ENCODE results near the gene SOX15.

Gene SOX15

GRCh38 chr17:7613769-7614424 is 24.0 kb upstream of the SOX15 start:
- H3K4me3 ChIP-seq (ENCODE audit: low read depth, low read length): peak overlapping the region; percentile 88
- no peaks in the 10 kb centered on the region for H3K27me3 ChIP-seq (ENCODE audit: insufficient read depth, low read length)
- H3K4me1 ChIP-seq (ENCODE audit: control insufficient read depth in 1 of 2, insufficient read depth in 2 of 2, low read length in 2 of 2): peaks cover 8 to 9% of the 10 kb centered on the region in 2 experiments
- no peak overlapping the region for H3K23ac ChIP-seq (ENCODE audit: low read length)
- peak overlapping the region; percentile 62 for H2BK5ac ChIP-seq (ENCODE audit: low read depth, low read length, poor library complexity)
- peaks cover 0 to 3% of the 10 kb centered on the region in 2 experiments for H3K36me3 ChIP-seq (ENCODE audit: control insufficient read depth in 1 of 2, insufficient read depth in 2 of 2, low read length in 2 of 2)
- peak overlapping the region; percentile 77 for H3K9ac ChIP-seq (ENCODE audit: low read length)
- H3K14ac ChIP-seq (ENCODE audit: low read length): peak overlapping the region; percentile 85
- no peak overlapping the region for H2AFZ ChIP-seq (ENCODE audit: insufficient read depth, low read length, poor library complexity)
- H4K12ac ChIP-seq (ENCODE audit: low read depth, low read length): no peak overlapping the region
- peak overlapping the region; percentile 79 for H4K91ac ChIP-seq (ENCODE audit: low read depth, low read length)
- H2AK5ac ChIP-seq (ENCODE audit: low read length): no peak overlapping the region
- no peaks in the 10 kb centered on the region for H3K9me3 ChIP-seq (ENCODE audit: insufficient read depth, low read depth, low read length)
- H2BK12ac ChIP-seq (ENCODE audit: low read length): no peak overlapping the region
- peak overlapping the region; percentile 53 for H3K18ac ChIP-seq (ENCODE audit: low read length)
- DNase-seq: peak in 1 of 2 donors; percentile 44
- H3K79me1 ChIP-seq (ENCODE audit: low read length): peaks cover 7% of the 10 kb centered on the region
- peak overlapping the region; percentile 13 for H3K4ac ChIP-seq (ENCODE audit: low read depth, low read length)
- peaks cover 6% of the 10 kb centered on the region for H3K79me2 ChIP-seq (ENCODE audit: control insufficient read depth, insufficient read depth, low read length, poor library complexity)
- peak overlapping the region; percentile 19 for H2BK120ac ChIP-seq (ENCODE audit: insufficient read depth, low read length, poor library complexity)
- H3K27ac ChIP-seq (ENCODE audit: low read depth, low read length): peak overlapping the region; percentile 91
- H3K4me2 ChIP-seq (ENCODE audit: low read length): peak overlapping the region; percentile 80
- H4K8ac ChIP-seq (ENCODE audit: low read depth, low read length): peak overlapping the region; percentile 59
- WGBS (ENCODE audit: extremely low coverage, insufficient coverage, insufficient read length): no CpG with 5 or more reads among the region's 20 CpGs

- Histone ChIP-seq H3K4me3 (ENCODE audit: low read depth, low read length) (no peak overlapping the region), H4K12ac (ENCODE audit: low read depth, low read length) (no peak overlapping the region), H3K4me2 (ENCODE audit: low read length) (peak overlapping the region; percentile 10), H2BK12ac (ENCODE audit: low read length) (no peak overlapping the region), H3K4me1 (ENCODE audit: control insufficient read depth in 1 of 2, insufficient read depth in 2 of 2, low read length in 2 of 2) (peaks cover 8 to 9% of the 10 kb centered on the region in 2 experiments), H3K79me1 (ENCODE audit: low read length) (peaks cover 7% of the 10 kb centered on the region), H3K27me3 (ENCODE audit: insufficient read depth, low read length) (no peaks in the 10 kb centered on the region), H3K4ac (ENCODE audit: low read depth, low read length) (no peak overlapping the region), H4K8ac (ENCODE audit: low read depth, low read length) (no peak overlapping the region), H2BK120ac (ENCODE audit: insufficient read depth, low read length, poor library complexity) (no peak overlapping the region), H3K9ac (ENCODE audit: low read length) (no peak overlapping the region), H3K36me3 (ENCODE audit: control insufficient read depth in 1 of 2, insufficient read depth in 2 of 2, low read length in 2 of 2) (peaks cover 3% of the 10 kb centered on the region in 2 experiments), H3K9me3 (ENCODE audit: insufficient read depth, low read depth, low read length) (no peaks in the 10 kb centered on the region), H4K91ac (ENCODE audit: low read depth, low read length) (no peak overlapping the region), H2BK5ac (ENCODE audit: low read depth, low read length, poor library complexity) (no peak overlapping the region), H3K14ac (ENCODE audit: low read length) (no peak overlapping the region), H3K18ac (ENCODE audit: low read length) (no peak overlapping the region), H3K27ac (ENCODE audit: low read depth, low read length) (no peak overlapping the region), H3K23ac (ENCODE audit: low read length) (no peak overlapping the region), H2AFZ (ENCODE audit: insufficient read depth, low read length, poor library complexity) (no peak overlapping the region), H2AK5ac (ENCODE audit: low read length) (no peak overlapping the region), H3K79me2 (ENCODE audit: control insufficient read depth, insufficient read depth, low read length, poor library complexity) (peaks cover 6% of the 10 kb centered on the region)
- DNase-seq: no peak
- no CpG with 5 or more reads among the region's 1 CpG for WGBS (ENCODE audit: extremely low coverage, insufficient coverage, insufficient read length)
Measured at GRCh38 chr17:7612294-7612640, 22.4 kb upstream of the SOX15 start.

GRCh38 chr17:7611635-7612293 is 21.9 kb upstream of the SOX15 start:
- Histone ChIP-seq H4K12ac (ENCODE audit: low read depth, low read length) (no peak overlapping the region), H3K9me3 (ENCODE audit: insufficient read depth, low read depth, low read length) (no peaks in the 10 kb centered on the region), H3K4me2 (ENCODE audit: low read length) (no peak overlapping the region), H2BK120ac (ENCODE audit: insufficient read depth, low read length, poor library complexity) (no peak overlapping the region), H2BK5ac (ENCODE audit: low read depth, low read length, poor library complexity) (no peak overlapping the region), H3K79me1 (ENCODE audit: low read length) (peaks cover 7% of the 10 kb centered on the region), H3K4me3 (ENCODE audit: low read depth, low read length) (no peak overlapping the region), H3K36me3 (ENCODE audit: control insufficient read depth in 1 of 2, insufficient read depth in 2 of 2, low read length in 2 of 2) (peaks cover 3% of the 10 kb centered on the region in 2 experiments), H3K14ac (ENCODE audit: low read length) (no peak overlapping the region), H3K23ac (ENCODE audit: low read length) (no peak overlapping the region), H3K9ac (ENCODE audit: low read length) (no peak overlapping the region), H4K8ac (ENCODE audit: low read depth, low read length) (no peak overlapping the region), H3K4ac (ENCODE audit: low read depth, low read length) (peak overlapping the region; percentile 42), H4K91ac (ENCODE audit: low read depth, low read length) (no peak overlapping the region), H3K79me2 (ENCODE audit: control insufficient read depth, insufficient read depth, low read length, poor library complexity) (peaks cover 6% of the 10 kb centered on the region), H3K27me3 (ENCODE audit: insufficient read depth, low read length) (no peaks in the 10 kb centered on the region), H2AFZ (ENCODE audit: insufficient read depth, low read length, poor library complexity) (no peak overlapping the region), H3K18ac (ENCODE audit: low read length) (peak overlapping the region; percentile 51), H2AK5ac (ENCODE audit: low read length) (no peak overlapping the region), H3K27ac (ENCODE audit: low read depth, low read length) (no peak overlapping the region), H2BK12ac (ENCODE audit: low read length) (no peak overlapping the region), H3K4me1 (ENCODE audit: control insufficient read depth in 1 of 2, insufficient read depth in 2 of 2, low read length in 2 of 2) (peaks cover 8 to 9% of the 10 kb centered on the region in 2 experiments)
- DNase-seq: no peak
- WGBS (ENCODE audit: extremely low coverage, insufficient coverage, insufficient read length): no CpG with 5 or more reads among the region's 3 CpGs

GRCh38 chr17:7610641-7611040 is 20.7 kb upstream of the SOX15 start:
- peaks cover 7% of the 10 kb centered on the region for H3K79me1 ChIP-seq (ENCODE audit: low read length)
- no peak overlapping the region for H4K91ac ChIP-seq (ENCODE audit: low read depth, low read length)
- no peak overlapping the region for H3K4me3 ChIP-seq (ENCODE audit: low read depth, low read length)
- no peak overlapping the region for H2BK120ac ChIP-seq (ENCODE audit: insufficient read depth, low read length, poor library complexity)
- H4K8ac ChIP-seq (ENCODE audit: low read depth, low read length): no peak overlapping the region
- no peak overlapping the region for H3K18ac ChIP-seq (ENCODE audit: low read length)
- no peak overlapping the region for H3K4me2 ChIP-seq (ENCODE audit: low read length)
- H3K4ac ChIP-seq (ENCODE audit: low read depth, low read length): no peak overlapping the region
- H2AK5ac ChIP-seq (ENCODE audit: low read length): no peak overlapping the region
- H3K9ac ChIP-seq (ENCODE audit: low read length): no peak overlapping the region
- H2BK12ac ChIP-seq (ENCODE audit: low read length): no peak overlapping the region
- H3K23ac ChIP-seq (ENCODE audit: low read length): no peak overlapping the region
- H2BK5ac ChIP-seq (ENCODE audit: low read depth, low read length, poor library complexity): no peak overlapping the region
- no peak for DNase-seq
- H3K79me2 ChIP-seq (ENCODE audit: control insufficient read depth, insufficient read depth, low read length, poor library complexity): peaks cover 6% of the 10 kb centered on the region
- no peak overlapping the region for H3K27ac ChIP-seq (ENCODE audit: low read depth, low read length)
- no CpG with 5 or more reads among the region's 2 CpGs for WGBS (ENCODE audit: extremely low coverage, insufficient coverage, insufficient read length)
- H3K36me3 ChIP-seq (ENCODE audit: control insufficient read depth in 1 of 2, insufficient read depth in 2 of 2, low read length in 2 of 2): peaks cover 5 to 8% of the 10 kb centered on the region in 2 experiments
- H3K9me3 ChIP-seq (ENCODE audit: insufficient read depth, low read depth, low read length): no peaks in the 10 kb centered on the region
- H3K27me3 ChIP-seq (ENCODE audit: insufficient read depth, low read length): no peaks in the 10 kb centered on the region
- H4K12ac ChIP-seq (ENCODE audit: low read depth, low read length): no peak overlapping the region
- H2AFZ ChIP-seq (ENCODE audit: insufficient read depth, low read length, poor library complexity): no peak overlapping the region
- peaks cover 8 to 9% of the 10 kb centered on the region in 2 experiments for H3K4me1 ChIP-seq (ENCODE audit: control insufficient read depth in 1 of 2, insufficient read depth in 2 of 2, low read length in 2 of 2)
- H3K14ac ChIP-seq (ENCODE audit: low read length): no peak overlapping the region
